GM23248 (cell line): Measurements from ENCODE around the gene C14orf119. TPM values are rescaled to one million over a fixed set of nuclear protein-coding genes. Genes with fewer than 3 reads are reported as not detected.

Experiments used
- DNase-seq: peaks from one replicate; pipeline ENCODE4 v3.0.0-alpha.2; 2015
- H2AFZ ChIP-seq: fragments of 200-600 bp; sonication (generic); 2 replicates; pipeline ENCODE4 v1.6.1; 2016; ENCODE audit warnings: antibody characterized with exemption
- H3F3A ChIP-seq: fragments of 200-600 bp; sonication (generic); 2 replicates; pipeline ENCODE4 v1.6.1; 2016; ENCODE audit warnings: mild to moderate bottlenecking, antibody characterized with exemption, mixed run types; ENCODE audit not compliant: insufficient read depth
- H3K27ac ChIP-seq: fragments of 200-600 bp; sonication (generic); 2 replicates; pipeline ENCODE4 v1.5.1; 2016; ENCODE audit warnings: mild to moderate bottlenecking
- H3K27me3 ChIP-seq: fragments of 200-600 bp; sonication (generic); replicated peaks from 2 replicates; pipeline ENCODE4 v1.6.1; 2016; ENCODE audit warnings: mild to moderate bottlenecking; ENCODE audit not compliant: insufficient read depth
- H3K36me3 ChIP-seq: fragments of 200-600 bp; sonication (generic); 2 replicates; pipeline ENCODE4 v1.6.1; 2016; ENCODE audit warnings: low read depth, mild to moderate bottlenecking
- H3K4me1 ChIP-seq: fragments of 200-600 bp; sonication (generic); 2 replicates; pipeline ENCODE4 v1.6.1; 2016; ENCODE audit warnings: mild to moderate bottlenecking; ENCODE audit not compliant: insufficient read depth
- H3K4me2 ChIP-seq: fragments of 200-600 bp; sonication (generic); one replicate; pipeline ENCODE4 v1.6.1; 2016; ENCODE audit warnings: mild to moderate bottlenecking; ENCODE audit not compliant: unreplicated experiment
- H3K4me3 ChIP-seq: fragments of 200-600 bp; sonication (generic); 2 replicates; pipeline ENCODE4 v1.5.1; 2016; ENCODE audit warnings: mild to moderate bottlenecking
- H3K79me2 ChIP-seq: fragments of 200-600 bp; sonication (generic); 2 replicates; pipeline ENCODE4 v1.6.1; 2016; ENCODE audit warnings: mild to moderate bottlenecking; ENCODE audit not compliant: insufficient read depth
- H3K9ac ChIP-seq: fragments of 200-600 bp; sonication (generic); 2 replicates; pipeline ENCODE4 v1.6.1; 2016; ENCODE audit warnings: mild to moderate bottlenecking
- H3K9me2 ChIP-seq: fragments of 200-600 bp; sonication (generic); 2 replicates; pipeline ENCODE4 v1.6.1; 2016; ENCODE audit warnings: mixed run types, mild to moderate bottlenecking, moderate library complexity; ENCODE audit not compliant: insufficient read depth
- H3K9me3 ChIP-seq: fragments of 200-600 bp; sonication (generic); one replicate; pipeline ENCODE4 v1.6.1; 2017; ENCODE audit warnings: low read depth
- H4K20me1 ChIP-seq: fragments of 200-600 bp; sonication (generic); 2 replicates; pipeline ENCODE4 v1.6.0; 2016; ENCODE audit not compliant: insufficient read depth
- EZH2 ChIP-seq: fragments of 200-600 bp; sonication (generic); IDR thresholded peaks from 2 replicates; pipeline ENCODE4 v1.6.1; 2018; ENCODE audit warnings: antibody characterized with exemption, mild to moderate bottlenecking; ENCODE audit not compliant: insufficient read depth, poor library complexity, severe bottlenecking
- EZH2phosphoT487 ChIP-seq: fragments of 200-600 bp; sonication (generic); IDR thresholded peaks from 2 replicates; pipeline ENCODE4 v1.6.1; 2018; ENCODE audit warnings: antibody characterized with exemption, moderate library complexity, mild to moderate bottlenecking, low read depth; ENCODE audit not compliant: insufficient read depth
- WGBS, 2 experiments: methylation state at CpG; one replicate each; pipeline ENCODE4 v1.1.6; 2015 to 2017; ENCODE audit warnings: low lambda C conversion rate in 2 of 2, low coverage in 1 of 2; ENCODE audit errors: missing lambda C conversion rate in 2 of 2; 5-methylcytosine and 5-hydroxymethylcytosine counted together
- in situ Hi-C: fragments of 300-500 bp; cut with MboI; formaldehyde crosslinking; loops from 2 replicates; pipeline ENCODE4 v1.15.0; 2020
- polyA plus RNA-seq: library from polyadenylated mRNA; unstranded; fragments of >200 nt; fragmentation: Nextera tagmentation; extraction: Ambion mirVana; gene quantifications from 2 replicates; pipeline ENCODE4 v1.2.1, GENCODE V29; 2016
- total RNA-seq: library from RNA; depleted of rRNA; stranded (reverse); fragments of >200 nt; shearing (Covaris generic); gene quantifications from 2 replicates; pipeline ENCODE4 v1.2.3, GENCODE V29; 2014

Gene C14orf119
- total and polyA plus RNA-seq, 2 experiments from 2014 or later: 48.7 to 166 TPM

GRCh38 chr14:23049011-23049410 is 46.3 kb upstream of the C14orf119 start:
- DNase-seq: no peak
- no peak overlapping the region for H3K4me3 ChIP-seq
- H3K9ac ChIP-seq: no peak overlapping the region
- 93 to 96% methylated on average over 9 of the region's 9 CpGs for WGBS, 2 experiments
- no peaks in the 10 kb centered on the region for H3K36me3 ChIP-seq
- no peak overlapping the region for H3K4me2 ChIP-seq
- no peak overlapping the region for H2AFZ ChIP-seq
- in situ Hi-C loops: no loop called here
- H3K27ac ChIP-seq: no peak overlapping the region
- no peaks in the 10 kb centered on the region; the same call in 1 of the 2 replicates for H3F3A ChIP-seq
- TF ChIP-seq EZH2: no peak
- TF ChIP-seq EZH2phosphoT487: no peak
- H4K20me1 ChIP-seq: no peaks in the 10 kb centered on the region
- H3K27me3 ChIP-seq: no peaks in the 10 kb centered on the region
- no peaks in the 10 kb centered on the region for H3K9me2 ChIP-seq
- no peaks in the 10 kb centered on the region for H3K4me1 ChIP-seq
- H3K9me3 ChIP-seq: no peaks in the 10 kb centered on the region
- H3K79me2 ChIP-seq: no peaks in the 10 kb centered on the region

- Histone ChIP-seq H3K36me3 (no peaks in the 10 kb centered on the region), H3K4me2 (no peak overlapping the region), H3K79me2 (no peaks in the 10 kb centered on the region), H3K4me1 (peaks cover 2% of the 10 kb centered on the region), H3K9ac (no peak overlapping the region), H3K9me2 (no peaks in the 10 kb centered on the region), H4K20me1 (no peaks in the 10 kb centered on the region), H3K27ac (no peak overlapping the region), H3K27me3 (no peaks in the 10 kb centered on the region), H2AFZ (no peak overlapping the region), H3K9me3 (no peaks in the 10 kb centered on the region), H3F3A (no peaks in the 10 kb centered on the region; the same call in 1 of the 2 replicates), H3K4me3 (no peak overlapping the region)
- no peak for DNase-seq
- in situ Hi-C loops: loop anchor here (5.0 kb wide), 1 partner anchor 59 kb away; no protein-coding TSS in a partner anchor
- 83 to 88% methylated on average over 5 of the region's 5 CpGs for WGBS, 2 experiments
- TF ChIP-seq EZH2: no peak
- TF ChIP-seq EZH2phosphoT487: no peak
Measured at GRCh38 chr14:23051141-23052057, 43.9 kb upstream of the C14orf119 start.

- no peaks in the 10 kb centered on the region; the same call in 1 of the 2 replicates for H3F3A ChIP-seq
- no peak overlapping the region for H3K27ac ChIP-seq
- H3K27me3 ChIP-seq: no peaks in the 10 kb centered on the region
- WGBS, 2 experiments: 73 to 76% methylated on average over 14 of the region's 14 CpGs
- no peak overlapping the region for H3K9ac ChIP-seq
- H3K4me2 ChIP-seq: no peak overlapping the region
- H3K9me2 ChIP-seq: no peaks in the 10 kb centered on the region
- in situ Hi-C loops: loop anchor here (5.0 kb wide), 1 partner anchor 60 kb away; no protein-coding TSS in a partner anchor
- H3K79me2 ChIP-seq: no peaks in the 10 kb centered on the region
- H2AFZ ChIP-seq: no peak overlapping the region
- H4K20me1 ChIP-seq: no peaks in the 10 kb centered on the region
- DNase-seq: no peak
- H3K4me3 ChIP-seq: no peak overlapping the region
- peaks cover 10% of the 10 kb centered on the region for H3K4me1 ChIP-seq
- TF ChIP-seq EZH2phosphoT487: no peak
- no peaks in the 10 kb centered on the region for H3K9me3 ChIP-seq
- no peaks in the 10 kb centered on the region for H3K36me3 ChIP-seq
Measured at GRCh38 chr14:23052182-23052623, 43.1 kb upstream of the C14orf119 start.

GRCh38 chr14:23052671-23053070 is 42.6 kb upstream of the C14orf119 start:
- Histone ChIP-seq H3K9me3 (no peaks in the 10 kb centered on the region), H3K4me1 (peaks cover 10% of the 10 kb centered on the region), H3K9ac (no peak overlapping the region), H3K4me3 (no peak overlapping the region), H3K27ac (no peak overlapping the region), H3F3A (no peaks in the 10 kb centered on the region; the same call in 1 of the 2 replicates), H3K27me3 (no peaks in the 10 kb centered on the region), H3K79me2 (no peaks in the 10 kb centered on the region), H3K36me3 (no peaks in the 10 kb centered on the region), H2AFZ (no peak overlapping the region), H4K20me1 (no peaks in the 10 kb centered on the region), H3K9me2 (no peaks in the 10 kb centered on the region), H3K4me2 (no peak overlapping the region)
- 80 to 81% methylated on average over 3 of the region's 3 CpGs for WGBS, 2 experiments
- TF ChIP-seq EZH2 (no peak), EZH2phosphoT487 (no peak)
- in situ Hi-C loops: loop anchor here (5.0 kb wide), 1 partner anchor 60 kb away; no protein-coding TSS in a partner anchor
- DNase-seq: no peak
